IPS-20b (cell line): Measurements from ENCODE around the gene PTOV1.

Experiments
- H3K27ac ChIP-seq: one replicate; pipeline ENCODE4 v1.5.1; 2013; ENCODE audit warnings: low read length
- H3K27me3 ChIP-seq: 2 replicates; pipeline ENCODE4 v1.6.1; 2013; ENCODE audit warnings: mild to moderate bottlenecking, low read length, inconsistent platforms; ENCODE audit not compliant: insufficient read depth
- H3K36me3 ChIP-seq: 2 replicates; pipeline ENCODE4 v1.6.1; 2013; ENCODE audit warnings: low read depth, mild to moderate bottlenecking, inconsistent platforms, low read length, moderate library complexity; ENCODE audit not compliant: insufficient read depth
- H3K4me1 ChIP-seq: 2 replicates; pipeline ENCODE4 v1.6.1; 2013; ENCODE audit warnings: mild to moderate bottlenecking, control low read depth, inconsistent platforms, low read length, moderate library complexity; ENCODE audit not compliant: insufficient read depth
- H3K4me3 ChIP-seq: 2 replicates; pipeline ENCODE4 v1.5.1; 2013; ENCODE audit warnings: mild to moderate bottlenecking, low read length, inconsistent platforms
- H3K9ac ChIP-seq: 2 replicates; pipeline ENCODE4 v1.6.1; 2013; ENCODE audit warnings: low read depth, mild to moderate bottlenecking, inconsistent platforms, low read length, moderate library complexity
- H3K9me3 ChIP-seq: 2 replicates; pipeline ENCODE4 v1.6.1; 2013; ENCODE audit warnings: mild to moderate bottlenecking, low read depth, low read length, inconsistent platforms; ENCODE audit not compliant: insufficient read depth

Gene PTOV1

DNA sequence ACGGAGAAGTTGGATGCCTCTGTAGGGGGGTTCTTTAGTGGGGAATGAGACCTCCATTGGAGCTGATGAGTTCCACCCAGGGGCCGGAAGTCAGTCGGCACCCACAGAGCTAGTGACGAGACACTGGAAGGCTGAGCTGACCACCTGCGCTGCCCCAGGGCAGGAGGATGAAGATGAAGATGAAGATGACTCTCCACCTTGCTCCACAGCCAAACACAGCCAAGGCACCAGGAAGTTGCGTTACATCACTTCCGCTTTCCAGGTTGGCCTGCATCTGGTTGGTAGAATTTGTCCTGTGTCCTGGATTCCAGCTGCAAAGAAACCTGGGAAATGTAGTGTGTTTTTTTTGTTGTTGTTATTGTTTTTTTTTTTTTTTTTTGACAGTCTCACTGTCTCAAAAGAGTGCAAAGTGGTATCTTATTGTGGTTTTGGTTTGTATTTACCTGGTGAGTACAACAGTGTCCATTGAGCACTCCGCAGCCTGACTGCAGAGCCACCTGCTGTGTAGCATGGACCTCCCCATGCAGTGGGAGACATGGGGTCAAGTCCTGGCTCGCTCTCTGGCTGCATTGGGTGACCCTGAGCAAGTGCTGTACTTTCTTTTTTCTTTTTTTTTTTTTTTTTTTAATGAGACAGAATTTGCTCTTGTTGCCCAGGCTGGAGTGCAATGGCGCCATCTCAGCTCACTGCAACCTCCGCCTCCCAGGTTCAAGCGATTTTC is 28.4 kb downstream of the PTOV1 start:
- peaks cover 57% of the 10 kb centered on the region for H3K36me3 ChIP-seq
- H3K27me3 ChIP-seq: no peaks in the 10 kb centered on the region
- H3K4me3 ChIP-seq: peak overlapping the region; percentile 89; the same call in 1 of the 2 replicates
- H3K4me1 ChIP-seq: peaks cover 6% of the 10 kb centered on the region; the same call in 1 of the 2 replicates
- H3K9ac ChIP-seq: peak overlapping the region; percentile 98; the same call in 1 of the 2 replicates
- no peaks in the 10 kb centered on the region for H3K9me3 ChIP-seq
- no peak overlapping the region for H3K27ac ChIP-seq

DNA sequence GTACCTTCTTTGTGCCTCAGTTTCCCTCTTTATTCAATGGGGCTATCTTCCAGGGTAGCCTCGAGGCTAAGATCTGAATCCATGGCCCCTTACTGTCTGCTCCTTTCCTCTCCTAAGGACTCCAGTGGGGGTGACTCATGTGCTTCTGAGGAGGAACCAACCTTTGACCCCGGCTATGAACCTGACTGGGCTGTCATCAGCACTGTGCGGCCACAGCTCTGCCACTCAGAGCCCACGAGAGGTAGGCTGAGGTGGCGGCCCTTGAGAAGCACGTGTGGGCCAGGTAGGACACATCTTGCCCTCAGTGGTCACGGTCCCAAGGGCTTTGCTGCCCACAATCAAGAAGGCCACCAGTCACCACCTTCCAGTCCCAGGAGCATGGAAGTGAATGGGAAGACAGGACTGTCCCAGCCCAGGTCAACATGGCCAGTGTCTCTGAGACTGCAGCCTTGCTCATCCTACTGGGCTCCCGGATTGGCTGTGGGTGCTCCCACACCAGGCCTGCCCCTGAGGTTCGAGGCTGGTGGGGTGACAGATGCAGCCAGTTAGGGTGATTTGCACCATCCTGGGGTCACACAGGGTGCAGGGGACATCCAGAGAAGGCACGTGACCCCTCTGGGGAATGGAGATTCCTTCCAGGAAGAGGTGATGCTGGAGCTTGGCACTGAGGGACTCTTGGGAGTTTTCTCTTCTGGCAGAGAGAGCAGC is 29.4 kb downstream of the PTOV1 start:
- H3K9ac ChIP-seq: no peak overlapping the region
- no peaks in the 10 kb centered on the region for H3K27me3 ChIP-seq
- peaks cover 6% of the 10 kb centered on the region; the same call in 1 of the 2 replicates for H3K4me1 ChIP-seq
- H3K4me3 ChIP-seq: no peak overlapping the region
- no peaks in the 10 kb centered on the region for H3K9me3 ChIP-seq
- no peak overlapping the region for H3K27ac ChIP-seq
- peaks cover 65% of the 10 kb centered on the region for H3K36me3 ChIP-seq

DNA sequence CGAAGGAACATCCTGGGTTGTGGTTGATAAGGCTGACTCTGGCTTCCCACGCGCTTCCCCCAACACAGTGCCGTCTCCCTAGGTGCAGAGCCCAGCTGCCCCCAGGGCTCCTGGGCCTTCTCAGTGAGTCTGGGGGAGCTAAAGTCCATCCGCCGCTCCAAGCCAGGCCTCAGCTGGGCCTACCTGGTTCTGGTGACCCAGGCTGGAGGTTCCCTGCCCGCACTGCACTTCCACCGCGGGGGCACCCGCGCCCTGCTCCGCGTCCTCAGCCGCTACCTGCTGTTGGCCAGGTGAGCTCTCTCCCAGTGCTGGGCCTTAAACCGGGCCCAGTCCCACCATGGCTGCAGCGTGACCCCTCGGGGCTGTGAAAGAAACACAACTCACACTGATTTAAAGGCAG is 30.2 kb downstream of the PTOV1 start:
- Histone ChIP-seq H3K4me1 (peaks cover 6% of the 10 kb centered on the region; the same call in 1 of the 2 replicates), H3K27ac (no peak overlapping the region), H3K4me3 (no peak overlapping the region), H3K36me3 (peaks cover 70% of the 10 kb centered on the region), H3K27me3 (no peaks in the 10 kb centered on the region), H3K9ac (no peak overlapping the region), H3K9me3 (no peaks in the 10 kb centered on the region)

DNA sequence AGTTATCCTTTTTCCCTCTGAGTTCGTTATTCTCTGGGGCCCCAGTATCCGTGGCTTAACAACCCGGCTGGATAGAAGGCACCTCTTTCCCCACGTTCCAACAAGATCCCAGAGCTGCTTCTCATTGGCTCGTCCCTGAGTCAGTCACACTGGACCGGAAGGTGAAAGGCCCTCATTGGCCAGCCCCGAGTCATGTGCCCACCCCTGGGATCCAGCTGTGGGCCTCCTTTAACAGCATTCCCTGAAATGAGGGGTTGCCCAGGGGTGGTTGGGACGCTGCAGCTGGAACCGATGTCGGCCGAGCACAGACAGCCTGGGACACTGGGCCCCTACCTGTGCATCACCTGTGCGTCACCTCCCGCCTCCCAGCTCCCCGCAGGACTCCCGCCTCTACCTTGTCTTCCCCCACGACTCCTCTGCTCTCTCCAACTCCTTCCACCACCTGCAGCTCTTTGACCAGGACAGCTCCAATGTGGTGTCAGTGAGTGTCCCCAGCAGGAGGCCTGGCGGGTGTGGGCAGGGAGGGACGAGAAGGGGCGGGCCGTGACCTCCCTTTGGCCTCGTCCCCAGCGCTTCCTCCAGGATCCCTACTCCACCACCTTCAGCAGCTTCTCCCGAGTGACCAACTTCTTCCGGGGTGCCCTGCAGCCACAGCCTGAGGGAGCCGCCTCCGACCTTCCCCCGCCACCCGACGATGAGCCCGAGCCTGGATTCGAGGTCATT is 30.9 kb downstream of the PTOV1 start:
- H3K27me3 ChIP-seq: no peaks in the 10 kb centered on the region
- peaks cover 70% of the 10 kb centered on the region for H3K36me3 ChIP-seq
- no peak overlapping the region for H3K27ac ChIP-seq
- no peak overlapping the region for H3K9ac ChIP-seq
- no peaks in the 10 kb centered on the region for H3K9me3 ChIP-seq
- peaks cover 6% of the 10 kb centered on the region; the same call in 1 of the 2 replicates for H3K4me1 ChIP-seq
- no peak overlapping the region for H3K4me3 ChIP-seq

DNA sequence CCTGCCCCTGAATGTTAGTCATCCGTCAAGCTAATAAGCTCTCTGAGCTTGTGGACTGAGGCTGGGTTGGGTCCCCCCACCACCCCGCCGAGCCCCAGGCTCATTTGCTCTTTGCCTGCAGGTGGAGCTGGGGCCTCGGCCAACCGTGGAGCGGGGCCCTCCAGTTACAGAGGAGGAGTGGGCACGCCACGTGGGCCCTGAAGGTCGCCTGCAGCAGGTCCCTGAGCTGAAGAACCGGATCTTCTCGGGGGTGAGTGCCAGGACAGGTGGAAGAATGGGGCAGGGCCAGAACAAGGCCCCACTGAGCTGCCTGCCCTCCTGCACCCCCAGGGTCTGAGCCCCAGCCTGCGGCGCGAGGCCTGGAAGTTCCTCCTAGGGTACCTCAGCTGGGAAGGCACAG is 31.7 kb downstream of the PTOV1 start:
- no peak overlapping the region for H3K4me3 ChIP-seq
- H3K9me3 ChIP-seq: no peaks in the 10 kb centered on the region
- no peak overlapping the region for H3K27ac ChIP-seq
- no peak overlapping the region for H3K9ac ChIP-seq
- H3K4me1 ChIP-seq: peaks cover 6% of the 10 kb centered on the region; the same call in 1 of the 2 replicates
- no peaks in the 10 kb centered on the region for H3K27me3 ChIP-seq
- peaks cover 74% of the 10 kb centered on the region for H3K36me3 ChIP-seq

DNA sequence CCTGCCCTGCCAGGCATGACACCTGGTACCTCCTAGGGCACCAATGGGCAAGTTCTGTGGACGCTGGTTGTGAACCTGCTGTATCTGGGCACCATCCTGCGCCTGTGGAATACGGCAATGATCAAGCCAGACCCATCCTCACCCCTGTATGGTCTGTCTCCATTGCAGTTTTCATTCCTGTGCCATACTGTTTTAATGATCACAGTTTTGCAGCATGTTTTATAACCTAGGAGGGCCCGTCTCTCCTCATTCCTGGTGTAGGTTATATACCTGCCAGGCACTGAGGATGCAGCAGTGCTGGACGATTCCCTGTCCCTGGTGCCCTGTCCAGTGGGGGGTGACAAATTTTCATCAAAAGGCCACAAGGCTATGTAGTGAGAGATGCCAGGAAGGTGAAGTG is 32.1 kb downstream of the PTOV1 start:
- no peak overlapping the region for H3K4me3 ChIP-seq
- peaks cover 74% of the 10 kb centered on the region for H3K36me3 ChIP-seq
- H3K27me3 ChIP-seq: no peaks in the 10 kb centered on the region
- H3K9ac ChIP-seq: no peak overlapping the region
- no peaks in the 10 kb centered on the region for H3K9me3 ChIP-seq
- no peak overlapping the region for H3K27ac ChIP-seq
- H3K4me1 ChIP-seq: peaks cover 6% of the 10 kb centered on the region; the same call in 1 of the 2 replicates

DNA sequence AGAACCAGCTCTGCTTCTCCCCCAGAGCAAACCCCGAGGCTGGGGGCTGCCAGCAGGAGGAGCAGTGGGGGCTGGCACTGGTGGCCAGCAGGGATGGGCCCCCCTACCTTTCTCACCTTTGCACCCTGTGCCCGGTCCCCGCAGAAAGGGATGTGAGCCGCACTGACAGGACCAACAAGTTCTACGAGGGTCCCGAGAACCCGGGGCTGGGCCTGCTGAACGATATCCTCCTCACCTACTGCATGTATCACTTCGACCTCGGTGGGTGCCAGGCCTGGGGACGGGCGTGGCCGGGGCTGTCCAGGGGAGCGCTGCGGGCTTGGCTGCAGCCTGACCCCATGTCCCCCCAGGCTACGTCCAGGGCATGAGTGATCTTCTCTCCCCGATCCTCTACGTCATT is 33.1 kb downstream of the PTOV1 start:
- H3K9me3 ChIP-seq: no peaks in the 10 kb centered on the region
- H3K27me3 ChIP-seq: peaks cover 5% of the 10 kb centered on the region
- H3K4me3 ChIP-seq: no peak overlapping the region
- H3K27ac ChIP-seq: no peak overlapping the region
- H3K9ac ChIP-seq: no peak overlapping the region
- H3K4me1 ChIP-seq: no peaks in the 10 kb centered on the region
- peaks cover 67% of the 10 kb centered on the region for H3K36me3 ChIP-seq

DNA sequence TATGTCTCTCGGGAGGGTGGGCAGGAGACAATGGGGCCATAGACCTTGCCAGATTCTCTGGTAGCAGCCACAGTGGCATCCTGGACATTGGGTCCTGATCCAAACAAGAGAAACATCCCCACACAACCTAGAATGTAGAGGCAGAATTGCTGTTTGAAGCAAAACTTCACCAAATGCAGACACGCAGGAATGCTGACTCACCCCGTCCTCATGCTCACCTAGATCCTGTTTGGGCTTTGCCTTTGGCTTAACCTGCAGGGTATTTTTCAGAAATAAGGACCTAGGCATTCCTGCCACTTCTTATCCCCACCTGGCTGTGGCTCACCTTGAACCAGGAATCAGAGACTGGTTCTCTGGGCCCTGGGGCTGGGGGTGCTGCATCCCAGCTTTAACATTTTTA is 33.8 kb downstream of the PTOV1 start:
- Histone ChIP-seq H3K4me3 (no peak overlapping the region), H3K36me3 (peaks cover 62% of the 10 kb centered on the region), H3K4me1 (no peaks in the 10 kb centered on the region), H3K27ac (no peak overlapping the region), H3K9me3 (no peaks in the 10 kb centered on the region; the same call in 1 of the 2 replicates), H3K27me3 (peaks cover 12% of the 10 kb centered on the region), H3K9ac (no peak overlapping the region)

DNA sequence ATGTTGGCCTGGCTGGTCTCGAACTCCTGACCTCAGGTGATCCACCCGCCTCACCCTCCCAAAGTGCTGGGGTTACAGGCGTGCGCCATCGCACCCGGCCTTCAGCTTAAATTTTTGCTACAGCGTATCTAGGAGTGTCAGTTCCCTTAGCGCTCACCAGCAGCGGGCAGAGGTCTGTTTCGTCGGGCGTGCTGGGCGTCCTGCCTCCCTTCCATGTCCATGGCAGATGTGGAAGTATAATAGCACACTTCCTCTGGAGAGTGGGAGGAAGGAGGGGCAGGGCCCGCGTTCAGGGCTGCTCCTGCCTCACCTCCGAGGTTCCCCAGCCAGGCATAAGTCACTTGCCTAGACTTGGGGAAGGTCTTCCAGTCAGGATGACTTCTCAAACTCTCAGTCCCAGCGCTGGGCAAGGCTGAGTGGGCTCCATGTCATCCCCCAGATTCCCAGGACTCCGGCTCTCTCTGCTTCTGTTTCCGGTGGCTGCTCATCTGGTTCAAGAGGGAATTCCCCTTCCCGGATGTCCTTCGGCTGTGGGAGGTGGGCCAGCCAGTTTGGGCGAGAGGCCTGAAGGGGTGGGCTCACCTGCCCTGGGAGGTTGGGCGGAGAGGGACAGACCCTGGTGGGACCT is 36.2 kb downstream of the PTOV1 start:
- H3K4me3 ChIP-seq: no peak overlapping the region
- no peaks in the 10 kb centered on the region for H3K4me1 ChIP-seq
- H3K36me3 ChIP-seq: peaks cover 39% of the 10 kb centered on the region
- no peaks in the 10 kb centered on the region; the same call in 1 of the 2 replicates for H3K9me3 ChIP-seq
- H3K27ac ChIP-seq: no peak overlapping the region
- peaks cover 23% of the 10 kb centered on the region for H3K27me3 ChIP-seq
- no peak overlapping the region for H3K9ac ChIP-seq

DNA sequence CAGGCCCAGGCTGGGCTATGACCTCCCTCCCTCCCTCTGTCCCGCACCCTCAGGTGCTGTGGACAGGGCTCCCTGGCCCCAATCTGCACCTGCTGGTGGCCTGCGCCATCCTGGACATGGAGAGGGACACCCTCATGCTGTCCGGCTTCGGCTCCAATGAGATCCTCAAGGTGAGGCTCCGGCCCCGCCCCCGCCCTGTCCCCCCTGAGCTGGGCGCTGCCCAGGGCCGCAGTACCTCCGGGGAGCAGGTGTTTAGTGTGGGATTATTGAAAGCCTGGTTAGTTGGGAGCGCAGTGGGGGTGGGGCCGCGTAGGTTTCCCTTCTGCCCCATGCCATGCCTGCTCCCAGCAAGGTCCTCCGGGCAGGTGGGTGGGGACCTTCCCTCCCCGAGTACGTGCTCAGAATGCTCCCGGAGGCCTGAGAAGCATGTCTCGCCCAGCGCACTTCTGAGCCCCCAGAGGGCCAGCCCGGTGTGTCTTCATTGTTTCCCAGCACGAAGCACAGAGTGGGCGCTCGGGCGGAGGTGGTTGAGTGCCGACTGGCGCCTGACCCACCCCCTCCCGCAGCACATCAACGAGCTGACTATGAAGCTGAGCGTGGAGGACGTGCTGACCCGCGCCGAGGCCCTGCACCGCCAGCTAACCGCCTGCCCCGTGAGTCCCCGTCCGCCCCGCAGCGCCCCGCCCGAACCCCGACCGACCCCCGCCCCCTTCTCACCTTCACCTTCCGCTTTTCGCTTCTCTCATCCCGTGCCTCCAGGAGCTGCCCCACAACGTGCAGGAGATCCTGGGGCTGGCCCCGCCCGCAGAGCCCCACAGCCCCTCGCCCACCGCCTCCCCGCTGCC is 36.9 kb downstream of the PTOV1 start:
- no peak overlapping the region for H3K27ac ChIP-seq
- H3K27me3 ChIP-seq: peaks cover 28% of the 10 kb centered on the region
- no peak overlapping the region for H3K4me3 ChIP-seq
- no peaks in the 10 kb centered on the region; the same call in 1 of the 2 replicates for H3K9me3 ChIP-seq
- no peak overlapping the region for H3K9ac ChIP-seq
- H3K4me1 ChIP-seq: no peaks in the 10 kb centered on the region
- peaks cover 32% of the 10 kb centered on the region for H3K36me3 ChIP-seq

DNA sequence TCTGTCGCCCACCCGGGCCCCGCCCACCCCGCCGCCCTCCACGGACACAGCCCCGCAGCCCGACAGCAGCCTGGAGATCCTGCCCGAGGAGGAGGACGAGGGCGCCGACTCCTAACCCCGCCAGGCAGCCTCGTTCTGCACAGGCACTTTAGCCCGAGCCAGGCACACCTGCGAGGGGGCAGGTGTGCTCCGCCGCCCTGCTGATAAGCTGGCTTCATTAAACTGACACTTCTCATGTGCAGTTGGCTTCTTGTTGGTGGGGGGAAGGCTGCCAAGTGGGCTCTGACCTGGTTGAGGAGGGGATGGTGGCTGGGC is 37.5 kb downstream of the PTOV1 start:
- Histone ChIP-seq H3K9ac (no peak overlapping the region), H3K27me3 (peaks cover 30% of the 10 kb centered on the region), H3K36me3 (peaks cover 26% of the 10 kb centered on the region), H3K27ac (no peak overlapping the region), H3K4me3 (no peak overlapping the region), H3K9me3 (no peaks in the 10 kb centered on the region; the same call in 1 of the 2 replicates), H3K4me1 (no peaks in the 10 kb centered on the region)
